GM19239 (cell line): ENCODE results near the gene BFAR.
"Not testable (repeated sequence)": the region's sequence is repeated elsewhere in the genome, so short reads cannot be mapped to it uniquely, and the experiment has no call there.

Experiments used
- DNase-seq: peaks from one replicate; pipeline ENCODE4 v3.0.0; 2011; ENCODE audit warnings: low spot score; ENCODE audit not compliant: insufficient read length
- FAIRE-seq: peaks from 2 replicates; lab custom pipeline; 2011; peaks lifted over from hg19 to GRCh38; lab: Jason Lieb, UNC

The BFAR gene

GRCh38 chr16:14632693-14633569, at the start of gene BFAR:
TSS of gene BFAR (plus strand) at chr16:14632951. CDS start at chr16:14644347, 11,396 bp downstream.
- peak; percentile 86 for FAIRE-seq
- DNase-seq = peak; percentile 74

- DNase-seq = no peak
- no peak for FAIRE-seq
Measured at GRCh38 chr16:14585287-14585686, 47.5 kb upstream of the BFAR start.

GRCh38 chr16:14586637-14587305, 46.0 kb upstream of the BFAR start:
- FAIRE-seq = no peak

GRCh38 chr16:14600164-14600563, 32.6 kb upstream of the BFAR start:
- no peak for FAIRE-seq
- no peak for DNase-seq

More at GRCh38 chr16:14586637-14587305, 46.0 kb upstream of the BFAR start:
- no peak for DNase-seq

- DNase-seq (no peak), FAIRE-seq (no peak)
Measured at GRCh38 chr16:14602443-14602963, 30.2 kb upstream of the BFAR start.

- DNase-seq = no peak
- peak; percentile 83 for FAIRE-seq
Measured at GRCh38 chr16:14606102-14606501, 26.6 kb upstream of the BFAR start.

GRCh38 chr16:14608111-14608566, 24.6 kb upstream of the BFAR start:
- FAIRE-seq (peak; percentile 79), DNase-seq (no peak)

- DNase-seq (no peak), FAIRE-seq (peak; percentile 69)
Measured at GRCh38 chr16:14608604-14609003, 24.1 kb upstream of the BFAR start.

- FAIRE-seq = no peak
Measured at GRCh38 chr16:14609716-14610115, 23.0 kb upstream of the BFAR start.

GRCh38 chr16:14611660-14612059, 21.1 kb upstream of the BFAR start:
- no peak for FAIRE-seq
- DNase-seq = no peak

More at GRCh38 chr16:14609716-14610115, 23.0 kb upstream of the BFAR start:
- DNase-seq = no peak

- FAIRE-seq = no peak
- no peak for DNase-seq
Measured at GRCh38 chr16:14613991-14614390, 18.8 kb upstream of the BFAR start.

- FAIRE-seq (no peak), DNase-seq (no peak)
Measured at GRCh38 chr16:14616280-14616679, 16.5 kb upstream of the BFAR start.

GRCh38 chr16:14618566-14618965, 14.2 kb upstream of the BFAR start:
- DNase-seq (no peak), FAIRE-seq (no peak)

- no peak for FAIRE-seq
Measured at GRCh38 chr16:14627078-14627477, 5.7 kb upstream of the BFAR start.

GRCh38 chr16:14628806-14629611, 3.7 kb upstream of the BFAR start:
- peak; percentile 8 for FAIRE-seq
- no peak for DNase-seq

More at GRCh38 chr16:14627078-14627477, 5.7 kb upstream of the BFAR start:
- DNase-seq = no peak

GRCh38 chr16:14629612-14629918, 3.2 kb upstream of the BFAR start:
- DNase-seq (no peak), FAIRE-seq (no peak)

- DNase-seq (peak; percentile 90), FAIRE-seq (peak; percentile 84)
Measured at GRCh38 chr16:14629919-14630619, 2.7 kb upstream of the BFAR start, which contains the start of gene PARN. TSS of gene PARN (minus strand) at chr16:14630260. CDS start at chr16:14630125, 135 bp downstream.

GRCh38 chr16:14630620-14631330, 2.0 kb upstream of the BFAR start:
- DNase-seq, FAIRE-seq: not testable (repeated sequence)

- FAIRE-seq = no peak
Measured at GRCh38 chr16:14634389-14634725, 1.6 kb downstream of the BFAR start.

More at GRCh38 chr16:14634389-14634725, 1.6 kb downstream of the BFAR start:
- no peak for DNase-seq
